ENCODE results near the gene POLE.

POLE gene

GRCh38 chr12:132614029-132614428, 73.1 kb downstream of the POLE start:
- Histone ChIP-seq H3K4me1 (ENCODE audit: control insufficient read depth in 1 of 2, insufficient read depth in 1 of 2, low read depth in 1 of 2, low read length in 1 of 2) (no peaks in the 10 kb centered on the region), H3K4me3 (ENCODE audit: low read depth in 1 of 2, low read length in 1 of 2) (no peak overlapping the region), H3K9me3 (peaks cover 23% of the 10 kb centered on the region), H3K36me3 (no peaks in the 10 kb centered on the region), H3K27me3 (peaks cover 99% of the 10 kb centered on the region), H3K27ac (no peak overlapping the region)
- no peak for TF ChIP-seq CTCF (IDR thresholded peaks at IDR 0.05)

- H3K27ac ChIP-seq, result no peak overlapping the region
- H3K27me3 ChIP-seq, result peaks cover 99% of the 10 kb centered on the region
- H3K36me3 ChIP-seq, result no peaks in the 10 kb centered on the region
- no peaks in the 10 kb centered on the region for H3K4me1 ChIP-seq (ENCODE audit: control insufficient read depth in 1 of 2, insufficient read depth in 1 of 2, low read depth in 1 of 2, low read length in 1 of 2)
- peaks cover 10% of the 10 kb centered on the region for H3K9me3 ChIP-seq
- no peak overlapping the region for H3K4me3 ChIP-seq (ENCODE audit: low read depth in 1 of 2, low read length in 1 of 2)
- TF ChIP-seq CTCF (IDR thresholded peaks at IDR 0.05), result no peak
Observed at GRCh38 chr12:132611620-132612019, 75.5 kb downstream of the POLE start.

- H3K4me1 ChIP-seq (ENCODE audit: control insufficient read depth in 1 of 2, insufficient read depth in 1 of 2, low read depth in 1 of 2, low read length in 1 of 2), result no peaks in the 10 kb centered on the region
- peaks cover 4% of the 10 kb centered on the region for H3K9me3 ChIP-seq
- H3K4me3 ChIP-seq (ENCODE audit: low read depth in 1 of 2, low read length in 1 of 2), result no peak overlapping the region
- H3K27me3 ChIP-seq, result peaks cover 99% of the 10 kb centered on the region
- TF ChIP-seq CTCF (IDR thresholded peaks at IDR 0.05), result no peak
- H3K36me3 ChIP-seq, result no peaks in the 10 kb centered on the region
- no peak overlapping the region for H3K27ac ChIP-seq
Observed at GRCh38 chr12:132610866-132611602, 76.1 kb downstream of the POLE start.

DNA sequence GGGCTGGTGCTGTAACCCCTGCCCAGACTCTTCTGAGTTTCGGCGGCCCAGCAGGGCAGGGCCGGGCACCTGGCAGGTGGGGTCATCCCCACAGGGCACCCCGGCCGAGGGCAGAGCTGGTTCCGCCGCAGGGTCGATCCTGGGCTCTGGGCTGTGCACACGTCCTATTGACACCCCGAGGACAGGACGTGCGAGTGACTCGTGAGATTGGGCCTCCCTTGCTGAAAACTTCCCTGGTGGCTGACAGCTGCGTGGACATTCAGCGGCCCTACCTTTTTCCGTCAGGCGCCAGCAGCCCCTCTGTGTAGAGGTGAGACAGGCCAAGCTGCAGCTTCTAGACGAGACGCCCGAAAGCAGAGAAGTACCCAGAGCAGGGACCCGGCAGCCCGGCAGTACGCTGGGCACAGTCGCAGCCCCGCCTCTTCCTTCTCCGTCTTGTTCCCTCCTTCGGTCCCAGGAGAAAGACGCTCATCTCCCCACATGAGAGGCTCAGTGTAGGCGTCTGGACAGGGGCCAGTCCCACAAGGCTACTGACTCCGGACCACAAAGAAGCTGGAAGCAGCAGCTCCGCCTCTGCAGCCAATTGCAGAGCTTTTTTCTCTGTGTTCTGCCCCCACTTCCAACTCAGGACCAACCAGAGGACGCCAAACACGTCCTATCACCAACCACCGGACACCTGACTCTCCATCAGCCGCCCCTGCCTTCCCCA, 76.9 kb downstream of the POLE start, which contains the start of gene LRCOL1:
LRCOL1 (minus strand) TSS at position 532 of the 709 bp plus-strand sequence. CDS start 4,331 bp downstream, outside the sequence.
- no peaks in the 10 kb centered on the region for H3K4me1 ChIP-seq (ENCODE audit: control insufficient read depth in 1 of 2, insufficient read depth in 1 of 2, low read depth in 1 of 2, low read length in 1 of 2)
- H3K36me3 ChIP-seq, result no peaks in the 10 kb centered on the region
- TF ChIP-seq CTCF (IDR thresholded peaks at IDR 0.05), result no peak
- no peak within 1 kb of the TSS for H3K4me3 ChIP-seq (ENCODE audit: low read depth in 1 of 2, low read length in 1 of 2)
- H3K9me3 ChIP-seq, result no peaks in the 10 kb centered on the region
- no peak within 1 kb of the TSS for H3K27ac ChIP-seq
- H3K27me3 ChIP-seq, result peaks cover 99% of the 10 kb centered on the region

DNA sequence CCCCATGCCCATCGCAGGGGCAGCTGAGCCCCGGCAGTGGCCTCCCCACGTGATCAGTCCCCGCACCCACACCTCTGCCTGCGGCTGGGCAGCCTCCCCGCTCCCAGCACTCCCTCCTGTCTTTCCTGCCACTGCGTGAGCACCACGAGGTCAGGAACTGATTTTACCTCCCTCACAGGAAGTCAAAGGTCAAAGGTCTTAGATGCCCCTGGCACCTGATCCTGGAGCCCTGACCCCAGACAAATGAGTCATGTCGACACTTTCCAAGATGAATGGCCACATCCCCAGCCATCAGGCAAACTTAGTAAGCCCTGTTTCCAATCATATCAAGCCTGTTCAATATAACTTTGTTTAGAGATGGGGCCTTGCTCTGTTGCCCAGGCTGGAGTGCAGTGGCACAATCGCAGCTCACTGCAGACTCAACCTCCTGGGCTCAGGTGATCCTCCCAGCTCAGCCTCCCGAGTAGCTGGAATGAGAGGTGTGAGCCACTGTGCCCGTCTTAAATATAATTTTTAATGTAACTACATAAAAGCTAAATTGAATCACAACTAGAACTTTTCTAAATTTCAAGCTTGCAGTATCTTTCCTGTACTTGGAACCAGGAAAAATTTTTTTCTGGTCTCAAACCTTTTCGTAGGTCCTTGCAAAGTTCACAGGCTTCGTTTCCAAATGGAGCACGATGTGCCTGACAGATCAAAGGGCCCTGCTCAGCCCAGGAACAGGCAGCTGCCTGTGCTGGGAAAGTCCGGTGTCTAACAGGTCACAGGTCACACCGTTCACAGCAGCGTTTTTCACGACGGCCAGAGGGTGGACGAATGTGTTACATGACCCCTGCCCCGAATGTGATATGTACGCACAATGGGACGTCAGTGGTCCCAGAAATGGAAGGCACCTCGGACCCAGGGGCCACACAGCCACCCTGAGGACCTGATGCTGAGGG, 78.6 kb downstream of the POLE start:
- H3K27ac ChIP-seq, result no peak overlapping the region
- H3K9me3 ChIP-seq, result no peaks in the 10 kb centered on the region
- peaks cover 99% of the 10 kb centered on the region for H3K27me3 ChIP-seq
- no peaks in the 10 kb centered on the region for H3K4me1 ChIP-seq (ENCODE audit: control insufficient read depth in 1 of 2, insufficient read depth in 1 of 2, low read depth in 1 of 2, low read length in 1 of 2)
- no peaks in the 10 kb centered on the region for H3K36me3 ChIP-seq
- H3K4me3 ChIP-seq (ENCODE audit: low read depth in 1 of 2, low read length in 1 of 2), result no peak overlapping the region
- no peak for TF ChIP-seq CTCF (IDR thresholded peaks at IDR 0.05)
